GM21423 (cell line): Measurements from ENCODE around the gene EXPH5.
"Not testable (repeated sequence)": the region's sequence is repeated elsewhere in the genome, so short reads cannot be mapped to it uniquely, and the experiment has no call there.

Experiments
- ATAC-seq: cut with Tn5 transposase; IDR thresholded peaks from one replicate; pipeline ENCODE4 v1.9.1; 2021; ENCODE audit warnings: mild to moderate bottlenecking, moderate library complexity; ENCODE audit not compliant: unreplicated experiment

EXPH5 gene

GRCh38 chr11:108593214-108593922 is at the start of gene EXPH5:
TSS of gene EXPH5 (minus strand) at chr11:108593768. CDS start at chr11:108593536, 232 bp downstream.
- ATAC-seq = peak; percentile 97

GRCh38 chr11:108641752-108642151 is 48.2 kb upstream of the EXPH5 start:
- ATAC-seq = not testable (repeated sequence)

GRCh38 chr11:108639146-108639545 is 45.6 kb upstream of the EXPH5 start:
- ATAC-seq = no peak

GRCh38 chr11:108636222-108636621 is 42.7 kb upstream of the EXPH5 start:
- ATAC-seq = no peak

GRCh38 chr11:108635106-108635505 is 41.5 kb upstream of the EXPH5 start:
- ATAC-seq = no peak

- ATAC-seq = no peak
These were observed 38.6 kb upstream of the EXPH5 start for GRCh38 chr11:108632041-108632704.

GRCh38 chr11:108629274-108629673 is 35.7 kb upstream of the EXPH5 start:
- no peak for ATAC-seq

GRCh38 chr11:108628812-108629211 is 35.2 kb upstream of the EXPH5 start:
- no peak for ATAC-seq

- no peak for ATAC-seq
These were observed 34.8 kb upstream of the EXPH5 start for GRCh38 chr11:108628326-108628725.

- no peak for ATAC-seq
These were observed 30.8 kb upstream of the EXPH5 start for GRCh38 chr11:108624196-108624925.

GRCh38 chr11:108622341-108622740 is 28.8 kb upstream of the EXPH5 start:
- ATAC-seq = no peak

GRCh38 chr11:108620958-108621772 is 27.6 kb upstream of the EXPH5 start:
- ATAC-seq = peak; percentile 90

GRCh38 chr11:108618529-108618928 is 25.0 kb upstream of the EXPH5 start:
- ATAC-seq = no peak

- no peak for ATAC-seq
These were observed 23.5 kb upstream of the EXPH5 start for GRCh38 chr11:108617055-108617454.

- ATAC-seq = no peak
These were observed 23.0 kb upstream of the EXPH5 start for GRCh38 chr11:108616549-108616948.

GRCh38 chr11:108614086-108614485 is 20.5 kb upstream of the EXPH5 start:
- no peak for ATAC-seq

- ATAC-seq = no peak
These were observed 16.1 kb upstream of the EXPH5 start for GRCh38 chr11:108609682-108610081.

- no peak for ATAC-seq
These were observed 15.0 kb upstream of the EXPH5 start for GRCh38 chr11:108608548-108608947.

GRCh38 chr11:108606495-108607160 is 13.1 kb upstream of the EXPH5 start:
- ATAC-seq = no peak

- ATAC-seq = no peak
These were observed 12.5 kb upstream of the EXPH5 start for GRCh38 chr11:108606070-108606469.
